Neural crest cell (in vitro differentiated cells): ENCODE results near the gene PPM1M. TPM values are rescaled to one million over a fixed set of nuclear protein-coding genes. Genes with fewer than 3 reads are reported as not detected.
A peak's percentile ranks its signal among the peaks of the same experiment; 100 is the strongest.

Experiments used
- DNase-seq: peaks from one replicate; pipeline ENCODE4 v3.0.0; 2021; ENCODE audit warnings: low read depth, mixed read lengths, low spot score
- H3K27ac Mint-ChIP-seq: one replicate; pipeline ENCODE4 v1.8.0; 2021; ENCODE audit warnings: mild to moderate bottlenecking, mixed read lengths; ENCODE audit not compliant: unreplicated experiment
- H3K27me3 Mint-ChIP-seq: 2 replicates; pipeline ENCODE4 v1.8.0; 2021; ENCODE audit warnings: low read depth, mild to moderate bottlenecking, mixed read lengths
- H3K36me3 Mint-ChIP-seq: 2 replicates; pipeline ENCODE4 v1.8.0; 2021; ENCODE audit warnings: low read depth, mild to moderate bottlenecking, mixed read lengths
- H3K4me1 Mint-ChIP-seq: 2 replicates; pipeline ENCODE4 v1.8.0; 2021; ENCODE audit warnings: mixed read lengths
- H3K4me3 Mint-ChIP-seq: one replicate; pipeline ENCODE4 v1.8.0; 2021; ENCODE audit warnings: mild to moderate bottlenecking, mixed read lengths
- H3K9me3 Mint-ChIP-seq: 2 replicates; pipeline ENCODE4 v1.8.0; 2021; ENCODE audit warnings: mixed read lengths
- microRNA-seq: library from miRNA; unstranded; fragments of <30 nt; microRNA quantifications from one replicate; pipeline ENCODE4, GENCODE V29; 2020
- total RNA-seq: library from RNA; stranded (reverse); gene quantifications from 2 replicates; pipeline ENCODE4 v1.2.1, GENCODE V29; 2021
- TF ChIP-seq, protein P1 (sequence below): fragments of 200-600 bp; sonication (generic); conservative IDR thresholded peaks from 2 replicates; pipeline ENCODE4 v1.5.0; 2021; ENCODE audit warnings: antibody characterized with exemption, mild to moderate bottlenecking

PPM1M gene
- total RNA-seq, 1 donor from 2014 or later, result 4.4 TPM

DNA sequence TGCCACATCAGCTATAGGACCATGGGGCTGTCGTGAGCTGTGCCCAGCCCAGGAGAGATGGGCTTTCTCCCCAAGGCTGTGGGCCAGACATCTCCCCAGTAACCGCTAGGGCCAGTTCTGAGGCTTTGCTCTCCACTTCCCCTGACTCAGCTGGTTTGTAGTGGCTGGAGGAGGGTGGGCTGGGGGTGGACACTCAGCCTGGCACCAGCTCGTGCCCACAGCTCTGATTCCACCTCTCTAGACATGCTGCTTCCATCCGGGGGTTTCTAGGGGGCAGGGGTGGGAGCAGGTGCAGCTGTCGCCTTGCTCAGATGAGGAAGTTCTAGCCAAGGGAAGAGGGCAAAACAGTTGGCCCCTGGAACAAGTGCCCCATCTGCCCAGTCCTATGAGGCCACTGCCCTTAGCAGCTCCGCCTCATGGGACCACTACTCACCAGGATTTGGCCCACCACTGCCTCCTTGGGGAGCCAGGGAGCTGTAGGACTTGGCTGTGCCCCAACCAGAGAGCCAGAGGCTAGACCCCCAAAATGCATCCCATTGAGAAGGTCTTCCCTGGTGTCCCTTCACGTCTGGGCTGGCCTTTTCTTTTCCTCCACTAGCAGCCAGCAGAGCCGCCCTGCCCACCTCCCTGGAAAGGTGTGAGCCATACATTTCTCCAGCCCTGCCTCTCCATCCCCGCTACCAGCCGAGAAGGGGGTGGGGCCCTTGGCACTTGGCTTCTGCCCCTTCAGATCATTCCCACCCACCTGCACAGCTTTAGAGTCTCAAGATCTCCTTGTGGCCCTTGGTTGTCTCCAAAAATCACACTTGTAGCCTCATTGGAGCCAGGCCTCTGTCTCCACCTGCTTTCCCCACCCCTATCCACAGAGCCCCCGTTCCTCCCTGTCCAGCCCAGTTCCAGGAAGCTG is 51.9 kb downstream of the PPM1M start:
- Mint-ChIP-seq H3K9me3 (no peaks in the 10 kb centered on the region), H3K27me3 (peaks cover 5% of the 10 kb centered on the region), H3K27ac (no peak overlapping the region), H3K36me3 (no peaks in the 10 kb centered on the region), H3K4me1 (peaks cover 39% of the 10 kb centered on the region), H3K4me3 (peak overlapping the region; percentile 86)
- DNase-seq, result no peak
- TF ChIP-seq, protein P1, sequence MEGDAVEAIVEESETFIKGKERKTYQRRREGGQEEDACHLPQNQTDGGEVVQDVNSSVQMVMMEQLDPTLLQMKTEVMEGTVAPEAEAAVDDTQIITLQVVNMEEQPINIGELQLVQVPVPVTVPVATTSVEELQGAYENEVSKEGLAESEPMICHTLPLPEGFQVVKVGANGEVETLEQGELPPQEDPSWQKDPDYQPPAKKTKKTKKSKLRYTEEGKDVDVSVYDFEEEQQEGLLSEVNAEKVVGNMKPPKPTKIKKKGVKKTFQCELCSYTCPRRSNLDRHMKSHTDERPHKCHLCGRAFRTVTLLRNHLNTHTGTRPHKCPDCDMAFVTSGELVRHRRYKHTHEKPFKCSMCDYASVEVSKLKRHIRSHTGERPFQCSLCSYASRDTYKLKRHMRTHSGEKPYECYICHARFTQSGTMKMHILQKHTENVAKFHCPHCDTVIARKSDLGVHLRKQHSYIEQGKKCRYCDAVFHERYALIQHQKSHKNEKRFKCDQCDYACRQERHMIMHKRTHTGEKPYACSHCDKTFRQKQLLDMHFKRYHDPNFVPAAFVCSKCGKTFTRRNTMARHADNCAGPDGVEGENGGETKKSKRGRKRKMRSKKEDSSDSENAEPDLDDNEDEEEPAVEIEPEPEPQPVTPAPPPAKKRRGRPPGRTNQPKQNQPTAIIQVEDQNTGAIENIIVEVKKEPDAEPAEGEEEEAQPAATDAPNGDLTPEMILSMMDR, result no peak

DNA sequence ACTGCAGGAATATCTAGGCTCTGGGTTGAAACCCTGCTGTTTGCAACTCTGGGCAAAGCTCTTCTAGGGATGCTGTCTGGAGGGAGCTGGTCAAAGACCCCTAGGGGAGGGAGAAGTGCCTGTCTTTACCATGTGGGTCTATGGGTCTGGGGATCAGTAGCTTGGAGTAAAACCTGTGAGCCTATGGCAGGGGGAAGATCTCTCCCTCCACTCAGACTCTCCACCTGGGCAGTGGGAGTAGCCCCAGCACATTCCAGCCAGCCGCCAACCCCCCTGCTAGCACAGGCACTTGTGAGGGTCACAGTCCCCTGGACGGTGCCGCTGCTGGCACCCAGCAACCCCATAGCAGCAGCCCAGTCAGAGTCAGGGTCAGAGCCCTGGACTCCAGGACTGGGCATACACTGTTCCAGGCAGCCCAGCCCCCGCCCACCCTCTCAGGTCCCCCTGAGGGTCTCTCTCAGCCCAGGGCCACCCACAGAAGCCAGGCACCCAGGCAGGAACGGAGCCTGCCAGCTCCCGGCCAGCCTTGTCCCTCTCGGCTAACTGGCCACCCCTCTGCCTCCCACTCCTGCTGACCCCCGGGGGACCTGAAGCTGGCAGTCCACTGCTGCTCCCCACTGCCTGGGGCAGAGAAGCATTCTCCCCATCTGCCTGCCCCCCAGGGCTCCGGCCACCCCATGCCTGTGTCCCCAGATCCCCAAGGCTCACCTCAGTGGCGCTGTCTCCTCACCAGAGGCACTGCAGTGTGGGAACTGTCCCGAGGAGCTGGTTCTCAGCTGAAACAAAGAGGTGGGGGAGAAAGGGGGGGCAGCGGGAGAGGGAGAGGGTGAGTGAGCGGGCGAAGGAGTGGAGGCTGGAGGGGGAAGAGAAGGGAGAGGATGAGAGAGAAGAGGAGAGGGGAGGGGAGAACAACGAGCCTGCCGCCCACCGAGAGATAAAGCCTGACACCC is 52.9 kb downstream of the PPM1M start:
- Mint-ChIP-seq H3K27ac (peak overlapping the region; percentile 96), H3K4me3 (peak overlapping the region; percentile 86), H3K27me3 (peaks cover 5% of the 10 kb centered on the region), H3K4me1 (peaks cover 45% of the 10 kb centered on the region), H3K9me3 (no peaks in the 10 kb centered on the region), H3K36me3 (no peaks in the 10 kb centered on the region)
- TF ChIP-seq, protein P1, result no peak
- DNase-seq, result no peak

- H3K27me3 Mint-ChIP-seq, result peaks cover 5% of the 10 kb centered on the region
- H3K4me1 Mint-ChIP-seq, result peaks cover 45% of the 10 kb centered on the region
- no peaks in the 10 kb centered on the region for H3K9me3 Mint-ChIP-seq
Measured at GRCh38 chr3:52299247-52299878, 53.8 kb downstream of the PPM1M start.

More at GRCh38 chr3:52299247-52299878, 53.8 kb downstream of the PPM1M start:
- H3K27ac Mint-ChIP-seq, result peak overlapping the region; percentile 96
- TF ChIP-seq, protein P1, result no peak
- DNase-seq, result peak; percentile 43
- peak overlapping the region; percentile 86 for H3K4me3 Mint-ChIP-seq
- H3K36me3 Mint-ChIP-seq, result no peaks in the 10 kb centered on the region

Small RNAs within 50 kb of the gene (microRNA-seq; reads per million reads assigned to microRNA genes)
- gene MIR135A1, result 130 reads per million, percentile 63 among the genes with 10 or more reads in this experiment
- gene MIRLET7G, result 1,058 reads per million, percentile 82 among the genes with 10 or more reads in this experiment

Other genes with a start within 250 kb of the PPM1M start
- 1,471 and 1,533 TPM in 2 replicates for gene RPL29, start 249.9 kb upstream of the PPM1M start, total RNA-seq
- 24.2 and 24.3 TPM in 2 replicates for gene DUSP7, start 189.2 kb upstream of the PPM1M start, total RNA-seq
- gene POC1A, start 91.3 kb upstream of the PPM1M start, total RNA-seq, result 27.7 and 30.1 TPM in 2 replicates
- gene ALAS1, start 47.6 kb upstream of the PPM1M start, total RNA-seq, result 47.8 and 53.0 TPM in 2 replicates
- gene TLR9, start 20.1 kb upstream of the PPM1M start, total RNA-seq, result 0.16 TPM in 1 of 2 replicates, not detected in the other
- 30.7 and 31.7 TPM in 2 replicates for gene TWF2, start 6.6 kb upstream of the PPM1M start, total RNA-seq
- 114 and 119 TPM in 2 replicates for gene WDR82, start 32.9 kb downstream of the PPM1M start, total RNA-seq
- gene GLYCTK, start 42.1 kb downstream of the PPM1M start, total RNA-seq, result 6.1 and 9.7 TPM in 2 replicates
- gene DNAH1, start 70.6 kb downstream of the PPM1M start, total RNA-seq, result 2.4 and 3.2 TPM in 2 replicates
- gene BAP1, start 164.2 kb downstream of the PPM1M start, total RNA-seq, result 123 and 125 TPM in 2 replicates
- gene PHF7, start 164.9 kb downstream of the PPM1M start, total RNA-seq, result 8.5 and 9.9 TPM in 2 replicates
- gene SEMA3G, start 199.3 kb downstream of the PPM1M start, total RNA-seq, result 4.1 and 5.2 TPM in 2 replicates
- gene TNNC1, start 208.3 kb downstream of the PPM1M start, total RNA-seq, result 0.45 TPM in 1 of 2 replicates, not detected in the other
- 161 and 166 TPM in 2 replicates for gene NISCH, start 209.8 kb downstream of the PPM1M start, total RNA-seq
- 0.11 and 0.16 TPM in 2 replicates for gene STAB1, start 249.6 kb downstream of the PPM1M start, total RNA-seq